Endothelial cell (in vitro differentiated cells): ENCODE results near the gene MED12L. TPM values are rescaled to one million over a fixed set of nuclear protein-coding genes. Genes with fewer than 3 reads are reported as not detected.

Experiments
- DNase-seq: peaks from one replicate; pipeline ENCODE4 v3.0.0; 2021; ENCODE audit warnings: low spot score
- H3K27ac Mint-ChIP-seq: one replicate; pipeline ENCODE4 v1.8.0; 2021; ENCODE audit warnings: mixed read lengths, inconsistent platforms; ENCODE audit not compliant: unreplicated experiment
- H3K27me3 Mint-ChIP-seq: one replicate; pipeline ENCODE4 v1.8.0; 2021; ENCODE audit warnings: mild to moderate bottlenecking, moderate library complexity, mixed read lengths, inconsistent platforms; ENCODE audit not compliant: unreplicated experiment
- H3K36me3 Mint-ChIP-seq: one replicate; pipeline ENCODE4 v1.8.0; 2021; ENCODE audit warnings: mild to moderate bottlenecking, low read depth, mixed read lengths, inconsistent platforms; ENCODE audit not compliant: unreplicated experiment
- H3K4me1 Mint-ChIP-seq: one replicate; pipeline ENCODE4 v1.8.0; 2021; ENCODE audit warnings: mild to moderate bottlenecking, mixed read lengths, inconsistent platforms; ENCODE audit not compliant: unreplicated experiment
- H3K4me3 Mint-ChIP-seq: one replicate; pipeline ENCODE4 v1.8.0; 2021; ENCODE audit warnings: mild to moderate bottlenecking, mixed read lengths, inconsistent platforms; ENCODE audit not compliant: unreplicated experiment
- H3K9me3 Mint-ChIP-seq: one replicate; pipeline ENCODE4 v1.8.0; 2021; ENCODE audit warnings: mixed read lengths, inconsistent platforms; ENCODE audit not compliant: unreplicated experiment
- CTCF ChIP-seq: fragments of 200-600 bp; sonication (generic); IDR thresholded peaks from one replicate; pipeline ENCODE4 v1.5.0; 2021; ENCODE audit warnings: antibody characterized with exemption; ENCODE audit not compliant: unreplicated experiment
- total RNA-seq: library from RNA; stranded (reverse); fragmentation: NEBNext Ultra II Directional; extraction: Animal tissue kit (Norgen Biotek cat#: 25700); gene quantifications from one replicate; pipeline ENCODE4 v1.2.1, GENCODE V29; 2021; ENCODE audit not compliant: unreplicated experiment

The MED12L gene
- total RNA-seq, 1 donor from 2014 or later = 4.4 TPM

- H3K27ac Mint-ChIP-seq = no peak overlapping the region
These were observed 124.2 kb downstream of the MED12L start for GRCh38 chr3:151209654-151210053.

GRCh38 chr3:151210676-151211381, 125.4 kb downstream of the MED12L start:
- no peaks in the 10 kb centered on the region for H3K27me3 Mint-ChIP-seq
- H3K4me3 Mint-ChIP-seq = no peak overlapping the region
- H3K36me3 Mint-ChIP-seq = no peaks in the 10 kb centered on the region
- H3K4me1 Mint-ChIP-seq = peaks cover 15% of the 10 kb centered on the region
- H3K9me3 Mint-ChIP-seq = no peaks in the 10 kb centered on the region
- no peak for TF ChIP-seq CTCF
- no peak for DNase-seq
- H3K27ac Mint-ChIP-seq = no peak overlapping the region

More at GRCh38 chr3:151209654-151210053, 124.2 kb downstream of the MED12L start:
- TF ChIP-seq CTCF = no peak
- peaks cover 10% of the 10 kb centered on the region for H3K4me1 Mint-ChIP-seq
- H3K36me3 Mint-ChIP-seq = no peaks in the 10 kb centered on the region
- no peak overlapping the region for H3K4me3 Mint-ChIP-seq
- H3K27me3 Mint-ChIP-seq = no peaks in the 10 kb centered on the region
- no peaks in the 10 kb centered on the region for H3K9me3 Mint-ChIP-seq
- DNase-seq = no peak

GRCh38 chr3:151213151-151213550, 127.7 kb downstream of the MED12L start:
- no peaks in the 10 kb centered on the region for H3K36me3 Mint-ChIP-seq
- no peak for TF ChIP-seq CTCF
- H3K27me3 Mint-ChIP-seq = no peaks in the 10 kb centered on the region
- peaks cover 21% of the 10 kb centered on the region for H3K4me1 Mint-ChIP-seq
- no peak overlapping the region for H3K4me3 Mint-ChIP-seq
- no peak overlapping the region for H3K27ac Mint-ChIP-seq
- no peak for DNase-seq
- H3K9me3 Mint-ChIP-seq = no peaks in the 10 kb centered on the region

- peaks cover 21% of the 10 kb centered on the region for H3K4me1 Mint-ChIP-seq
- no peaks in the 10 kb centered on the region for H3K36me3 Mint-ChIP-seq
- H3K27ac Mint-ChIP-seq = no peak overlapping the region
- no peak for DNase-seq
- no peak overlapping the region for H3K4me3 Mint-ChIP-seq
- TF ChIP-seq CTCF = no peak
- H3K27me3 Mint-ChIP-seq = no peaks in the 10 kb centered on the region
- no peaks in the 10 kb centered on the region for H3K9me3 Mint-ChIP-seq
These were observed 128.4 kb downstream of the MED12L start for GRCh38 chr3:151213881-151214280.

- Mint-ChIP-seq H3K27me3 (no peaks in the 10 kb centered on the region), H3K27ac (no peak overlapping the region), H3K4me3 (no peak overlapping the region), H3K9me3 (no peaks in the 10 kb centered on the region), H3K36me3 (no peaks in the 10 kb centered on the region), H3K4me1 (peaks cover 21% of the 10 kb centered on the region)
- TF ChIP-seq CTCF = no peak
- no peak for DNase-seq
These were observed 129.0 kb downstream of the MED12L start for GRCh38 chr3:151214459-151214858.
